ENCODE data around the gene CAMKV. TPM values are rescaled to one million over a fixed set of nuclear protein-coding genes. Genes with fewer than 3 reads are reported as not detected.
"Not testable (repeated sequence)": the region's sequence is repeated elsewhere in the genome, so short reads cannot be mapped to it uniquely, and the experiment has no call there.

Gene CAMKV
- polyA plus RNA-seq, 1 of the 3 experiments (the other 2 are of a cell fraction), result 0.53 TPM

GRCh38 chr3:49906073-49906743 lies 36.5 kb upstream of the CAMKV start (continued):
- TF ChIP-seq REST (IDR thresholded peaks at IDR 0.05; ENCODE audit: low read depth, low read length), result no peak
- TF ChIP-seq YY1 (IDR thresholded peaks at IDR 0.05; ENCODE audit: low read depth), result no peak
- TF ChIP-seq NRF1 (IDR thresholded peaks at IDR 0.05; ENCODE audit: low read depth, low read length), result no peak

DNA sequence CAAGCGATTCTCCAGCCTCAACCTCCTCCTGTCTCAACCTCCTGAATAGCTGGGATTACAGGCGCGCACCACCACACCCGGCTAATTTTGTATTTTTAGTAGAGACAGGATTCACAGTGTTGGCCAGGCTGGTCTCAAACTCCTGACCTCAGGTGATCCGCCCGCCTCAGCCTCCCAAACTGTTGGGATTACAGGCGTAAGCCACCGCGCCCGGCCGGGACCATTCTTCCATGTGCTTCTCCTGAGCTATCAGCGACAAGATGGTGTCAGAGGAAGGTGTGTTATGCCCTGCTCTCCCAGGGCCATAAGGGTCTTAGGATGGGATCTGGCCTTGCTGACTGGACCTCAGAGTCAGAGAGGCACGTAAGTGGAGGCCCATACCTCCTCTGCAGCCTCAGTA lies 34.7 kb upstream of the CAMKV start:
- 97% methylated on average over 10 of the region's 13 CpGs for WGBS (ENCODE audit: low lambda C conversion rate)
- POLR2A ChIA-PET, result interaction anchor here (0.6 kb wide), 1 partner anchor 101 kb away, joined by 3 read pairs; the partner anchor contains the start of gene INKA1
- DNase-seq, result not testable (repeated sequence)

DNA sequence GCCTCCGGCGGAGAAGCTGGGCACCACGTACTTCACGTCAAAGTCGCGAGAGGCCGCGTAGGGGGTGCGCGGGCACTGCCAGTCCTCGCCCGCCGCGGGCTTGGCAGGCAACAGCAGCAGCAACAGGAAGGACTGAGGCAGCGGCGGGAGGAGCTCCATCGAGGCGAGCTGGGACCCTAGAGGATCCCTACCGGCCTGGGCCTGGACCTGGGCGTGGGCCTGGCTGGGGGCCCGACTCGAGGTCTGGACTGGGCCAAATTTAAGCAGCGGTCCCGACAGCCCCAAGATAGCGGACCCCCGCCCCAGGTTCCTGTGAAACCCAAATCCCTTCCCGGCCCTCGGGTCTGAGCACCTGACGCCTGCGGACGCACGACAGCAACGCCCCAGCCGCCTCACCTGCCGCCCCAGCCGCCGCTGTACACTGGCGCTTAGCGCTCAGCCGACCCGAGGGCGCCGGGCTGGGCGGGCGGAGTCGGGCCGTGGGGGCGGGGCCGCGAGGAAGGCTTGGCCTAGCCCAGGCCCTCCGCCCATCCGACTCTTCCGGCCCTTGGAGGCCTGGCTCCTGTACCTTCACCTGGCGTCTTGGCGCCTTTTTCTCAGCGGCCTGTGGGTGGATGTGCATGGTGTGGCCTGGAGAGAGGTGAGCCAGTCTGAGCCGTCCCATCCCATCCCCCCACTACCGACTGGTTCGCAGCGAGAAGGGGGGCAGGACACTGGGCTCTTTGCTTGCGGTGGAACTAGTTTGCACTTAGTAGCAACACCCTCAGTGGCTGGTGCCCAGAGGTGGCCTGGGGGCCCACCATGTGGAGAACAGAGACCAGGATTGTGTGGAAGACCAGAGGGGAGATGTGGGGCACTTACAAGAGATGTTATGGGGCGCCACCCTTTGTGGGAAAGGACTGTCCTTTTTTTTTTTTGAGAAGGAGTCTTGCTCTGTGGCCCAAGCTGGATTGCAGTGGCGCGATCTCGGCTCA lies 34.0 kb upstream of the CAMKV start, which contains the start of gene MST1R:
Gene MST1R (minus strand): TSS at position 423 of the 974 bp plus-strand sequence. CDS start 264 bp downstream, at position 159.
- Histone ChIP-seq H3K79me2 (ENCODE audit: insufficient read depth) (no peaks in the 10 kb centered on the region), H3K36me3 (replicated peaks in 1 of 2; ENCODE audit: control insufficient read depth in 1 of 2, insufficient read depth in 2 of 2, low read length in 1 of 2) (no peaks in the 10 kb centered on the region), H4K20me1 (ENCODE audit: insufficient read depth) (no peaks in the 10 kb centered on the region), H3K9me3 (no peaks in the 10 kb centered on the region), H3K9ac (no peak within 1 kb of the TSS), H3K4me1 (ENCODE audit: control insufficient read depth in 1 of 2, insufficient read depth in 2 of 2, low read depth in 1 of 2, low read length in 1 of 2) (peaks cover 0 to 6% of the 10 kb centered on the region in 2 experiments; a peak in 2 of 4 replicates), H2AFZ (ENCODE audit: low read depth) (no peak within 1 kb of the TSS), H3K27ac (ENCODE audit: low read depth in 2 of 2, low read length in 1 of 2) (no peak within 1 kb of the TSS), H3F3A (replicated peaks; ENCODE audit: insufficient read depth) (no peaks in the 10 kb centered on the region), H3K9me2 (no peaks in the 10 kb centered on the region), H3K27me3 (ENCODE audit: insufficient read depth) (no peaks in the 10 kb centered on the region), H3K4me3 (ENCODE audit: low read depth in 2 of 2, low read length in 1 of 2) (no peak within 1 kb of the TSS), H3K4me2 (no peak within 1 kb of the TSS)
- ChIA-PET POLR2A (interaction anchor here (0.6 kb wide), 1 partner anchor 100 kb away, joined by 3 read pairs; the partner anchor contains the start of gene INKA1), CTCF (interaction anchor here (0.9 kb wide), 1 partner anchor 69 kb away, joined by 3 read pairs; no protein-coding TSS in a partner anchor)
- DNase-seq, result no peak
- 88% methylated on average over 25 of the region's 65 CpGs for WGBS (ENCODE audit: low lambda C conversion rate)
- TF ChIP-seq ELF1 (IDR thresholded peaks at IDR 0.05), result no peak
- no peak for TF ChIP-seq FOXM1 (IDR thresholded peaks at IDR 0.05; ENCODE audit: low read depth)
- TF ChIP-seq IRF3 (IDR thresholded peaks at IDR 0.05; ENCODE audit: low read depth, low read length), result no peak
- TF ChIP-seq RCOR1 (IDR thresholded peaks at IDR 0.05; ENCODE audit: low read length), result no peak
- TF ChIP-seq FOXJ3 (CRISPR knock-in tag; IDR thresholded peaks at IDR 0.05), result no peak
- TF ChIP-seq RXRA (IDR thresholded peaks at IDR 0.05; ENCODE audit: borderline replicate concordance, low read depth), result no peak

More for the DNA sequence above, 34.7 kb upstream of the CAMKV start:
- H4K20me1 ChIP-seq (ENCODE audit: insufficient read depth); CTCF ChIA-PET; H3K4me3 ChIP-seq (ENCODE audit: low read depth in 2 of 2, low read length in 1 of 2); H3K36me3 ChIP-seq (replicated peaks in 1 of 2; ENCODE audit: control insufficient read depth in 1 of 2, insufficient read depth in 2 of 2, low read length in 1 of 2); H3K4me1 ChIP-seq (ENCODE audit: control insufficient read depth in 1 of 2, insufficient read depth in 2 of 2, low read depth in 1 of 2, low read length in 1 of 2); H2AFZ ChIP-seq (ENCODE audit: low read depth); H3F3A ChIP-seq (replicated peaks; ENCODE audit: insufficient read depth); H3K9me2 ChIP-seq; H3K79me2 ChIP-seq (ENCODE audit: insufficient read depth); H3K27me3 ChIP-seq (ENCODE audit: insufficient read depth); H3K9me3 ChIP-seq; H3K27ac ChIP-seq (ENCODE audit: low read depth in 2 of 2, low read length in 1 of 2); H3K9ac ChIP-seq; H3K4me2 ChIP-seq: not testable (repeated sequence)
